ENCODE measurements around the gene NKRF.

GRCh38 chrX:119552508-119552907 is 53.7 kb downstream of the NKRF start:
- TF ChIP-seq EP300 (IDR thresholded peaks at IDR 0.05) (no peak), POLR2A (IDR thresholded peaks at IDR 0.05) (no peak), CTCF (IDR thresholded peaks at IDR 0.05) (no peak)
